Measurements from ENCODE around the gene AGAP1. TPM values are rescaled to one million over a fixed set of nuclear protein-coding genes. Genes with fewer than 3 reads are reported as not detected.

The AGAP1 gene
- total RNA-seq, 1 donor from 2014 or later, result 3.8 TPM

- H3K27ac Mint-ChIP-seq, result no peak overlapping the region
- no peak overlapping the region for H3K4me3 Mint-ChIP-seq
- H3K27me3 Mint-ChIP-seq, result no peaks in the 10 kb centered on the region
- no peaks in the 10 kb centered on the region for H3K36me3 Mint-ChIP-seq (ENCODE audit: low read depth)
- H3K9me3 Mint-ChIP-seq, result no peaks in the 10 kb centered on the region
- intact Hi-C loops (cut with micrococcal nuclease), result no loop called here
- no peak for DNase-seq
- no peaks in the 10 kb centered on the region for H3K4me1 Mint-ChIP-seq
Measured at GRCh38 chr2:235583925-235584637, 90.2 kb downstream of the AGAP1 start.

- Mint-ChIP-seq H3K27me3 (no peaks in the 10 kb centered on the region), H3K9me3 (no peaks in the 10 kb centered on the region), H3K27ac (no peak overlapping the region), H3K4me3 (no peak overlapping the region), H3K4me1 (no peaks in the 10 kb centered on the region), H3K36me3 (ENCODE audit: low read depth) (no peaks in the 10 kb centered on the region)
- DNase-seq, result no peak
- intact Hi-C loops (cut with micrococcal nuclease), result no loop called here
Measured at GRCh38 chr2:235584638-235585007, 90.8 kb downstream of the AGAP1 start.

GRCh38 chr2:235587202-235587601 lies 93.4 kb downstream of the AGAP1 start:
- H3K27ac Mint-ChIP-seq, result no peak overlapping the region
- intact Hi-C loops (cut with micrococcal nuclease), result no loop called here
- no peaks in the 10 kb centered on the region for H3K36me3 Mint-ChIP-seq (ENCODE audit: low read depth)
- no peaks in the 10 kb centered on the region for H3K27me3 Mint-ChIP-seq
- H3K4me3 Mint-ChIP-seq, result no peak overlapping the region
- no peaks in the 10 kb centered on the region for H3K4me1 Mint-ChIP-seq
- no peak for DNase-seq
- no peaks in the 10 kb centered on the region for H3K9me3 Mint-ChIP-seq

- Mint-ChIP-seq H3K36me3 (ENCODE audit: low read depth) (no peaks in the 10 kb centered on the region), H3K27ac (no peak overlapping the region), H3K9me3 (no peaks in the 10 kb centered on the region), H3K27me3 (no peaks in the 10 kb centered on the region), H3K4me3 (no peak overlapping the region), H3K4me1 (no peaks in the 10 kb centered on the region)
- intact Hi-C loops (cut with micrococcal nuclease), result no loop called here
- no peak for DNase-seq
Measured at GRCh38 chr2:235588750-235589149, 94.9 kb downstream of the AGAP1 start.

- Mint-ChIP-seq H3K36me3 (ENCODE audit: low read depth) (no peaks in the 10 kb centered on the region), H3K27ac (no peak overlapping the region), H3K27me3 (no peaks in the 10 kb centered on the region), H3K4me3 (no peak overlapping the region), H3K9me3 (no peaks in the 10 kb centered on the region), H3K4me1 (no peaks in the 10 kb centered on the region)
- no peak for DNase-seq
- intact Hi-C loops (cut with micrococcal nuclease), result loop anchor here (5.0 kb wide), 1 partner anchor 1039 kb away; no protein-coding TSS in a partner anchor
Measured at GRCh38 chr2:235591231-235591730, 97.4 kb downstream of the AGAP1 start.

- Mint-ChIP-seq H3K9me3 (no peaks in the 10 kb centered on the region), H3K27me3 (no peaks in the 10 kb centered on the region), H3K27ac (no peak overlapping the region), H3K4me1 (no peaks in the 10 kb centered on the region), H3K4me3 (no peak overlapping the region), H3K36me3 (ENCODE audit: low read depth) (no peaks in the 10 kb centered on the region)
- intact Hi-C loops (cut with micrococcal nuclease), result loop anchor here (5.0 kb wide), 1 partner anchor 1040 kb away; no protein-coding TSS in a partner anchor
- no peak for DNase-seq
Measured at GRCh38 chr2:235591921-235592320, 98.1 kb downstream of the AGAP1 start.

GRCh38 chr2:235592430-235592829 lies 98.6 kb downstream of the AGAP1 start:
- no peaks in the 10 kb centered on the region for H3K4me1 Mint-ChIP-seq
- H3K9me3 Mint-ChIP-seq, result no peaks in the 10 kb centered on the region
- H3K27me3 Mint-ChIP-seq, result no peaks in the 10 kb centered on the region
- intact Hi-C loops (cut with micrococcal nuclease), result loop anchor here (5.0 kb wide), 1 partner anchor 1040 kb away; no protein-coding TSS in a partner anchor
- DNase-seq, result no peak
- H3K4me3 Mint-ChIP-seq, result no peak overlapping the region
- no peak overlapping the region for H3K27ac Mint-ChIP-seq
- H3K36me3 Mint-ChIP-seq (ENCODE audit: low read depth), result no peaks in the 10 kb centered on the region

GRCh38 chr2:235592836-235593235 lies 99.0 kb downstream of the AGAP1 start:
- H3K27me3 Mint-ChIP-seq, result no peaks in the 10 kb centered on the region
- no peaks in the 10 kb centered on the region for H3K9me3 Mint-ChIP-seq
- intact Hi-C loops (cut with micrococcal nuclease), result loop anchor here (5.0 kb wide), 1 partner anchor 1041 kb away; no protein-coding TSS in a partner anchor
- no peak for DNase-seq
- no peaks in the 10 kb centered on the region for H3K4me1 Mint-ChIP-seq
- H3K27ac Mint-ChIP-seq, result no peak overlapping the region
- H3K36me3 Mint-ChIP-seq (ENCODE audit: low read depth), result no peaks in the 10 kb centered on the region
- H3K4me3 Mint-ChIP-seq, result no peak overlapping the region

- H3K27me3 Mint-ChIP-seq, result no peaks in the 10 kb centered on the region
Measured at GRCh38 chr2:235594041-235594440, 100.2 kb downstream of the AGAP1 start.

GRCh38 chr2:235594964-235595363 lies 101.1 kb downstream of the AGAP1 start:
- H3K4me1 Mint-ChIP-seq, result no peaks in the 10 kb centered on the region
- intact Hi-C loops (cut with micrococcal nuclease), result loop anchor here (5.0 kb wide), 1 partner anchor 1043 kb away; no protein-coding TSS in a partner anchor
- no peaks in the 10 kb centered on the region for H3K27me3 Mint-ChIP-seq
- no peaks in the 10 kb centered on the region for H3K36me3 Mint-ChIP-seq (ENCODE audit: low read depth)
- no peak overlapping the region for H3K4me3 Mint-ChIP-seq
- no peaks in the 10 kb centered on the region for H3K9me3 Mint-ChIP-seq
- H3K27ac Mint-ChIP-seq, result no peak overlapping the region
- DNase-seq, result no peak

More at GRCh38 chr2:235594041-235594440, 100.2 kb downstream of the AGAP1 start:
- H3K4me1 Mint-ChIP-seq, result no peaks in the 10 kb centered on the region
- H3K4me3 Mint-ChIP-seq, result no peak overlapping the region
- intact Hi-C loops (cut with micrococcal nuclease), result loop anchor here (5.0 kb wide), 1 partner anchor 1042 kb away; no protein-coding TSS in a partner anchor
- H3K9me3 Mint-ChIP-seq, result no peaks in the 10 kb centered on the region
- H3K36me3 Mint-ChIP-seq (ENCODE audit: low read depth), result no peaks in the 10 kb centered on the region
- DNase-seq, result no peak
- no peak overlapping the region for H3K27ac Mint-ChIP-seq

GRCh38 chr2:235595422-235596010 lies 101.7 kb downstream of the AGAP1 start:
- H3K27ac Mint-ChIP-seq, result no peak overlapping the region
- DNase-seq, result peak; percentile 80

GRCh38 chr2:235596272-235596671 lies 102.4 kb downstream of the AGAP1 start:
- Mint-ChIP-seq H3K4me3 (no peak overlapping the region), H3K36me3 (ENCODE audit: low read depth) (no peaks in the 10 kb centered on the region), H3K27me3 (no peaks in the 10 kb centered on the region), H3K9me3 (no peaks in the 10 kb centered on the region), H3K27ac (no peak overlapping the region), H3K4me1 (no peaks in the 10 kb centered on the region)
- no peak for DNase-seq
- intact Hi-C loops (cut with micrococcal nuclease), result no loop called here

More at GRCh38 chr2:235595422-235596010, 101.7 kb downstream of the AGAP1 start:
- Mint-ChIP-seq H3K27me3 (no peaks in the 10 kb centered on the region), H3K9me3 (no peaks in the 10 kb centered on the region), H3K4me1 (no peaks in the 10 kb centered on the region), H3K36me3 (ENCODE audit: low read depth) (no peaks in the 10 kb centered on the region), H3K4me3 (no peak overlapping the region)
- intact Hi-C loops (cut with micrococcal nuclease), result no loop called here

GRCh38 chr2:235597081-235597615 lies 103.3 kb downstream of the AGAP1 start:
- Mint-ChIP-seq H3K27me3 (no peaks in the 10 kb centered on the region), H3K9me3 (peaks cover 1% of the 10 kb centered on the region), H3K27ac (no peak overlapping the region), H3K4me3 (no peak overlapping the region), H3K4me1 (no peaks in the 10 kb centered on the region), H3K36me3 (ENCODE audit: low read depth) (no peaks in the 10 kb centered on the region)
- DNase-seq, result no peak
- intact Hi-C loops (cut with micrococcal nuclease), result no loop called here

- H3K4me1 Mint-ChIP-seq, result no peaks in the 10 kb centered on the region
- no peak for DNase-seq
- no peaks in the 10 kb centered on the region for H3K36me3 Mint-ChIP-seq (ENCODE audit: low read depth)
- H3K9me3 Mint-ChIP-seq, result peaks cover 6% of the 10 kb centered on the region
- H3K4me3 Mint-ChIP-seq, result no peak overlapping the region
- no peaks in the 10 kb centered on the region for H3K27me3 Mint-ChIP-seq
- intact Hi-C loops (cut with micrococcal nuclease), result no loop called here
- no peak overlapping the region for H3K27ac Mint-ChIP-seq
Measured at GRCh38 chr2:235598026-235598425, 104.2 kb downstream of the AGAP1 start.

Measured in activated CD4-positive, alpha-beta T cell treated with anti-CD3 and anti-CD28 coated beads, Interleukin-2, amount 10 ng/mL, durations not matched to agents 24 days and 14 days (primary cell).